ENCODE measurements around the gene ITPRIP. TPM values are rescaled to one million over a fixed set of nuclear protein-coding genes. Genes with fewer than 3 reads are reported as not detected.

The ITPRIP gene
- total RNA-seq, 2 donors from 2014 or later = 9.1 to 11.0 TPM

DNA sequence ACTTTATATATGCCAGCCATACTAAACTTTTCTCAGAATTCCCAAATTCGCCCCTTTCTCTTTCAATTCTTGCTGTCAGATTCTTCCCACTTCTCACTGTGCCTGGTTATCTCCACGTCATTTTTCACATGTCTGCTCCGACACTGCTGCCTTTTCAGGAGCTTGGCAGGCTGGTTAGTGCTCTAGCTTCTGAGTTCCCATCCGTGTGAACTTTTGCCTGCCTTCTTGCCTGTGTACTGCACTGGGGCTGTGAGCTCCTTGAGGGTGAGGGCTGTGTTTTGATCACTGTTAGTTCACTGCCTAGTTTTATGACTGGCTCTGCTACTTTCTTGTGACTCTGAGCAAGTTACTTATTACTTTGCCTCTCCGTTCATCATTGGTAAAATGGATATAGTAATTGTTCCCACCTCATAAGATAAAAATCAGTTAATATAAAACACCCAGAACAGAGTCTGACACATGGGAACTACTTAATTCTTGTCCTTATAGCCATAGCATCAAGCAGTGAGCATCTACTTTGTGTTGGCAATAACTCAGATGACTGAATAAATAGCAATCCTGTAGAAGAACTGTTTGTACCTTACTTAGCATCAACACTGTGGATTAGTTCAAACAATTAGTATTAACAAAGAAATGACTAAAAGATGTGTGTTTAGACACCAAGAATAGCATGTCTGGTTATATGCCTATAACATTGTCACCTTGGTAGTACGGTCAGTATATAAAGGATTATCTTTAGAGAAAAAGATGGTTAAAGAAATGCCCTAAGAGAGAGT is 78.1 kb downstream of the ITPRIP start:
- peaks cover 5% of the 10 kb centered on the region for H3K4me1 ChIP-seq (ENCODE audit: control insufficient read depth, insufficient read depth, low read length)
- H3K36me3 ChIP-seq (ENCODE audit: control insufficient read depth, insufficient read depth, low read length) = peaks cover 77% of the 10 kb centered on the region
- no peaks in the 10 kb centered on the region for H3K9me3 ChIP-seq (ENCODE audit: control insufficient read depth, low read length)
- H3K27me3 Mint-ChIP-seq (ENCODE audit: insufficient read depth) = no peaks in the 10 kb centered on the region
- no peak overlapping the region for H3K27ac ChIP-seq (ENCODE audit: low read depth, low read length)
- H3K4me3 Mint-ChIP-seq = no peak overlapping the region
- H3K27me3 ChIP-seq (ENCODE audit: control insufficient read depth, insufficient read depth, low read length, poor library complexity, severe bottlenecking) = no peaks in the 10 kb centered on the region
- no peak overlapping the region for H3K9ac ChIP-seq (ENCODE audit: extremely low read depth, low read length, poor library complexity, severe bottlenecking)
- no peak overlapping the region for H3K4me3 ChIP-seq (ENCODE audit: low read length)
- TF ChIP-seq, protein P1, sequence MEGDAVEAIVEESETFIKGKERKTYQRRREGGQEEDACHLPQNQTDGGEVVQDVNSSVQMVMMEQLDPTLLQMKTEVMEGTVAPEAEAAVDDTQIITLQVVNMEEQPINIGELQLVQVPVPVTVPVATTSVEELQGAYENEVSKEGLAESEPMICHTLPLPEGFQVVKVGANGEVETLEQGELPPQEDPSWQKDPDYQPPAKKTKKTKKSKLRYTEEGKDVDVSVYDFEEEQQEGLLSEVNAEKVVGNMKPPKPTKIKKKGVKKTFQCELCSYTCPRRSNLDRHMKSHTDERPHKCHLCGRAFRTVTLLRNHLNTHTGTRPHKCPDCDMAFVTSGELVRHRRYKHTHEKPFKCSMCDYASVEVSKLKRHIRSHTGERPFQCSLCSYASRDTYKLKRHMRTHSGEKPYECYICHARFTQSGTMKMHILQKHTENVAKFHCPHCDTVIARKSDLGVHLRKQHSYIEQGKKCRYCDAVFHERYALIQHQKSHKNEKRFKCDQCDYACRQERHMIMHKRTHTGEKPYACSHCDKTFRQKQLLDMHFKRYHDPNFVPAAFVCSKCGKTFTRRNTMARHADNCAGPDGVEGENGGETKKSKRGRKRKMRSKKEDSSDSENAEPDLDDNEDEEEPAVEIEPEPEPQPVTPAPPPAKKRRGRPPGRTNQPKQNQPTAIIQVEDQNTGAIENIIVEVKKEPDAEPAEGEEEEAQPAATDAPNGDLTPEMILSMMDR (conservative IDR thresholded peaks at IDR 0.05) = no peak
- H3K4me1 Mint-ChIP-seq = peaks cover 21% of the 10 kb centered on the region
- no peak for DNase-seq
- no peak overlapping the region for H3K27ac Mint-ChIP-seq
- H3K9me3 Mint-ChIP-seq = no peaks in the 10 kb centered on the region
- 84 to 87% methylated on average over 5 to 6 of the region's 6 CpGs for WGBS, 2 experiments (ENCODE audit: insufficient coverage in 1 of 2, insufficient read length in 1 of 2)
- H3K36me3 Mint-ChIP-seq (ENCODE audit: low read depth) = peaks cover 56% of the 10 kb centered on the region

Small RNA genes lying within 50 kb of the gene (microRNA-seq; reads per million reads assigned to microRNA genes)
- not detected for gene MIR4482 (ENCODE audit: borderline microRNAs expressed)

Other genes starting within 250 kb of the ITPRIP start
- 10 to 100 TPM in 1 of 2 donors, 1 to 10 TPM in 1; 9.2 to 12.0 TPM for gene SFR1, start 216.3 kb downstream of the ITPRIP start, total RNA-seq
- 1 to 10 TPM; 2.6 to 4.1 TPM for gene CFAP43, start 106.1 kb downstream of the ITPRIP start, total RNA-seq
- gene GSTO1, start 83.6 kb downstream of the ITPRIP start, total RNA-seq = 100 to 1,000 TPM; 208 to 223 TPM
- 10 to 100 TPM; 17.8 to 18.8 TPM for gene GSTO2, start 69.3 kb downstream of the ITPRIP start, total RNA-seq
- gene CFAP58, start 15.4 kb upstream of the ITPRIP start, total RNA-seq = under 1 TPM; 0.68 to 0.97 TPM